Trophoblast cell (in vitro differentiated cells and primary cell): ENCODE results near the gene HEPN1.
A peak's percentile ranks its signal among the peaks of the same experiment; 100 is the strongest.

Experiments used
- DNase-seq, 2 donors: peaks; one replicate each; pipeline ENCODE4 v3.0.0-alpha.2; 2016
- H2AFZ ChIP-seq: 2 replicates; pipeline ENCODE4 v1.6.1; 2013; ENCODE audit warnings: low read length, moderate library complexity, mild to moderate bottlenecking; ENCODE audit not compliant: insufficient read depth, poor library complexity
- H2AK5ac ChIP-seq: 2 replicates; pipeline ENCODE4 v1.6.1; 2013; ENCODE audit warnings: mild to moderate bottlenecking, low read length
- H2BK120ac ChIP-seq: 2 replicates; pipeline ENCODE4 v1.6.1; 2013; ENCODE audit warnings: low read length, mild to moderate bottlenecking, moderate library complexity; ENCODE audit not compliant: insufficient read depth, poor library complexity
- H2BK12ac ChIP-seq: 2 replicates; pipeline ENCODE4 v1.6.1; 2013; ENCODE audit warnings: mild to moderate bottlenecking, low read length, moderate library complexity
- H2BK5ac ChIP-seq: 2 replicates; pipeline ENCODE4 v1.6.1; 2013; ENCODE audit warnings: low read length, low read depth, moderate library complexity, mild to moderate bottlenecking; ENCODE audit not compliant: poor library complexity
- H3K14ac ChIP-seq: 2 replicates; pipeline ENCODE4 v1.6.1; 2013; ENCODE audit warnings: mild to moderate bottlenecking, low read length
- H3K18ac ChIP-seq: 2 replicates; pipeline ENCODE4 v1.6.1; 2013; ENCODE audit warnings: mild to moderate bottlenecking, low read length
- H3K23ac ChIP-seq: 2 replicates; pipeline ENCODE4 v1.6.1; 2013; ENCODE audit warnings: low read length
- H3K27ac ChIP-seq: 2 replicates; pipeline ENCODE4 v1.5.1; 2013; ENCODE audit warnings: low read depth, mild to moderate bottlenecking, inconsistent platforms, low read length, moderate library complexity
- H3K27me3 ChIP-seq: 2 replicates; pipeline ENCODE4 v1.6.1; 2013; ENCODE audit warnings: inconsistent platforms, mild to moderate bottlenecking, low read length, moderate library complexity; ENCODE audit not compliant: insufficient read depth
- H3K36me3 ChIP-seq, 2 experiments: 1 replicate in 1 of 2; 2 replicates in 1 of 2; pipeline ENCODE4 v1.6.1; 2013; ENCODE audit warnings: low read length in 2 of 2, mild to moderate bottlenecking in 2 of 2, moderate library complexity in 1 of 2; ENCODE audit not compliant: insufficient read depth in 2 of 2, control insufficient read depth in 1 of 2
- H3K4ac ChIP-seq: 2 replicates; pipeline ENCODE4 v1.6.1; 2013; ENCODE audit warnings: low read depth, mild to moderate bottlenecking, low read length, moderate library complexity
- H3K4me1 ChIP-seq, 2 experiments: 1 replicate in 1 of 2; 2 replicates in 1 of 2; pipeline ENCODE4 v1.6.1; 2013; ENCODE audit warnings: low read length in 2 of 2, mild to moderate bottlenecking in 2 of 2, moderate library complexity in 1 of 2; ENCODE audit not compliant: insufficient read depth in 2 of 2, control insufficient read depth in 1 of 2
- H3K4me2 ChIP-seq: 2 replicates; pipeline ENCODE4 v1.6.1; 2013; ENCODE audit warnings: inconsistent platforms, mild to moderate bottlenecking, low read length, moderate library complexity
- H3K4me3 ChIP-seq: 2 replicates; pipeline ENCODE4 v1.5.1; 2013; ENCODE audit warnings: mild to moderate bottlenecking, low read depth, low read length, inconsistent platforms
- H3K79me1 ChIP-seq: one replicate; pipeline ENCODE4 v1.6.1; 2013; ENCODE audit warnings: low read length
- H3K79me2 ChIP-seq: 2 replicates; pipeline ENCODE4 v1.6.1; 2013; ENCODE audit warnings: low read length, mild to moderate bottlenecking; ENCODE audit not compliant: control insufficient read depth, insufficient read depth, poor library complexity
- H3K9ac ChIP-seq: 2 replicates; pipeline ENCODE4 v1.6.1; 2013; ENCODE audit warnings: mild to moderate bottlenecking, low read length
- H3K9me3 ChIP-seq: 2 replicates; pipeline ENCODE4 v1.6.1; 2013; ENCODE audit warnings: low read depth, mild to moderate bottlenecking, control low read depth, inconsistent platforms, low read length; ENCODE audit not compliant: insufficient read depth
- H4K12ac ChIP-seq: 2 replicates; pipeline ENCODE4 v1.6.1; 2013; ENCODE audit warnings: low read depth, mild to moderate bottlenecking, low read length, moderate library complexity
- H4K8ac ChIP-seq: 2 replicates; pipeline ENCODE4 v1.6.1; 2013; ENCODE audit warnings: low read depth, mild to moderate bottlenecking, low read length, moderate library complexity
- H4K91ac ChIP-seq: one replicate; pipeline ENCODE4 v1.6.1; 2013; ENCODE audit warnings: low read depth, mild to moderate bottlenecking, low read length, moderate library complexity
- WGBS: extraction: QIAGEN DNeasy Blood & Tissue Kit; methylation state at CpG from one replicate; pipeline ENCODE4 v1.1.7; 2013; ENCODE audit warnings: missing lambda C conversion rate; ENCODE audit not compliant: insufficient read length, insufficient coverage; ENCODE audit errors: extremely low coverage; 5-methylcytosine and 5-hydroxymethylcytosine counted together

HEPN1 gene

DNA sequence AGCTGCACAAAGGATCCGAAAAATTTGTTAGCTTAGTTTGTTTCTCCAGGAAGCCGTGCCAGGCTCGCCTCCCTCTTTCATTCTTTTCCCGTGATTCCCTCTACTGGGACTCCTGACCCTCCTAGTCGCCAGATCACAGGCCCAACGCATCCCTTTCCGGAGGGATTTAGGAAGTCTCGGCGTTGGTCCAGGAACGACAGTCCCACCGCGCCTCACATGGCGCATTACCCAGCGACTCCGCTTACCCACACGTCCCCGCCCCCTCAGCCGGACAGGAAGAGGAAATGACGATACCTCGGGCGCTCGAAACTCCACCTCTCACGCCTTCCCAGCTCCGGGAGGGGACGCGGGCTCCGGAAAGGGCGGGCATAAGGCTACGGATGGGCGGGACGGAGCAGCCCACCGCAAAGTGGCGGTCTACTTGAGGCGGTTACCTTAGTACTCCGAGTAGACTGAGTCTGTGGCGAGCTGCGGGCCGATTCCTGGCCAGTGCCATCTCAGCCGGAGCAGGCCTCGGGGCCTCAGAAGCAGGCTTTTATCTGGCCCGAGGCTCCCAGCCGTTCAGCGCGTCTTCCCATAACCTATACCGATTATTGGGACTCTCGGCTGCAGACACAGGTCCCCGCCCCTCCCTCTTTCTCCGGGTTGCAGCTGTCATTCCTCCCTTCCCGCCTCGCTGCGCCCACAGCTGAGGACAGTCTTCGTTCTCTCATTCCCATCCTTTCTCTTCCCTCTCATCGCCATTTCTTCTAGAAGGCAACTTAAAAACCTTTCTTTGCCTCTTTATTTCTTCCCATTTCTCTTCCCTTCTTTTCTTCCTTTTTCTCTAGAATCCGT, 34.9 kb downstream of the HEPN1 start, which contains the start of gene CCDC15:
TSS of gene CCDC15 (plus strand) at position 450 of the 837 bp plus-strand sequence. CDS start 531 bp downstream, outside the sequence.
- DNase-seq, result peak; percentile 85 to 94
- Histone ChIP-seq H4K12ac (peak within 1 kb of the TSS; percentile 33), H2AK5ac (no peak within 1 kb of the TSS), H3K4ac (no peak within 1 kb of the TSS), H3K4me2 (peak within 1 kb of the TSS; percentile 67), H2BK120ac (no peak within 1 kb of the TSS), H3K9ac (peak within 1 kb of the TSS; percentile 77), H3K36me3 (no peaks in the 10 kb centered on the region), H3K9me3 (peaks cover 1% of the 10 kb centered on the region), H3K4me1 (peaks cover 2 to 4% of the 10 kb centered on the region in 2 experiments), H3K79me2 (no peaks in the 10 kb centered on the region), H4K8ac (peak within 1 kb of the TSS; percentile 76), H3K27me3 (no peaks in the 10 kb centered on the region), H2BK12ac (no peak within 1 kb of the TSS), H3K23ac (no peak within 1 kb of the TSS), H3K27ac (no peak within 1 kb of the TSS), H4K91ac (peak within 1 kb of the TSS; percentile 35), H3K14ac (peak within 1 kb of the TSS; percentile 6), H2BK5ac (no peak within 1 kb of the TSS), H2AFZ (peak within 1 kb of the TSS; percentile 85), H3K79me1 (no peaks in the 10 kb centered on the region), H3K18ac (no peak within 1 kb of the TSS), H3K4me3 (peak within 1 kb of the TSS; percentile 80)
- WGBS, result no CpG with 5 or more reads among the region's 54 CpGs

DNA sequence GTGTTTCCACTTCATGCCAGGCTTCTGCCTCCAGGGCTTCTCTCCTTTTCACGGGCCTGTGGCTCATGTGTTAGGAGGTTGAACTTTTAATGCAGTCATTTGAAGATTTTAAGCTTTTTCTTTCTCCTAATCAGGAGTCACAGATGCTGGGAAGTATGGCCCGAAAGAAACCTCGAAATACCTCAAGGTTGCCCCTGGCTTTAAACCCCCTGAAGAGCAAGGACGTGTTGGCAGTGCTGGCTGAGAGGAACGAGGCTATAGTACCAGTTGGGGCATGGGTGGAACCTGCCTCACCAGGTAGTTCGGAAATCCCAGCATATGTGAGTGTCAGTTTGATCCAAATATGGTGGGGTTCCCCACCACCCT, 35.5 kb downstream of the HEPN1 start:
- peak overlapping the region; percentile 35 for H4K91ac ChIP-seq
- no peak overlapping the region for H2BK120ac ChIP-seq
- H3K4me3 ChIP-seq, result no peak overlapping the region
- H3K14ac ChIP-seq, result no peak overlapping the region
- no peak overlapping the region for H2BK12ac ChIP-seq
- DNase-seq, result no peak
- H2BK5ac ChIP-seq, result no peak overlapping the region
- H3K18ac ChIP-seq, result no peak overlapping the region
- no peaks in the 10 kb centered on the region for H3K79me1 ChIP-seq
- H4K12ac ChIP-seq, result no peak overlapping the region
- H3K4ac ChIP-seq, result no peak overlapping the region
- H3K36me3 ChIP-seq, result no peaks in the 10 kb centered on the region
- no peaks in the 10 kb centered on the region for H3K79me2 ChIP-seq
- H3K9me3 ChIP-seq, result peaks cover 1% of the 10 kb centered on the region
- no CpG with 5 or more reads among the region's 6 CpGs for WGBS
- H3K23ac ChIP-seq, result no peak overlapping the region
- H4K8ac ChIP-seq, result peak overlapping the region; percentile 66
- peak overlapping the region; percentile 85 for H2AFZ ChIP-seq
- peak overlapping the region; percentile 63 for H3K4me2 ChIP-seq
- no peak overlapping the region for H2AK5ac ChIP-seq
- H3K27me3 ChIP-seq, result no peaks in the 10 kb centered on the region
- H3K27ac ChIP-seq, result no peak overlapping the region
- no peak overlapping the region for H3K9ac ChIP-seq
- H3K4me1 ChIP-seq, result peaks cover 2 to 4% of the 10 kb centered on the region in 2 experiments

DNA sequence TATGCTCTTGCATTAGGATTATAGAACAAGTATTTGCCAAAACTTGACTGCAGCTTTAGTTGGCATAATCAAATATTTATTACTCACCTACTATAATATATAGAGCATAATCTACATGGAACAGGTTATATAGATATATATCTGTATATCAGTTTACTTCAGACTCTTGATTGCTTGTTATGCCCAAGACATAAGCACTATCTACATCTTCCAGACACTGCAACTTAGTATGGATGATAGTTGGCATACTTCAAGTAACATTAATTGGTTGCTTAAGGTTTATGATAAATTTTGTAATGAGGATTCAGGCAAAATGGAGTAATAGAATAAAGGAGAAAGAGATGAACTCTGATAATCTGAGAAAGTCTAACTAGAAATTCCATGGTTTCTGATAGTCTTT, 36.0 kb downstream of the HEPN1 start:
- no peak overlapping the region for H3K4me3 ChIP-seq
- no peak for DNase-seq

DNA sequence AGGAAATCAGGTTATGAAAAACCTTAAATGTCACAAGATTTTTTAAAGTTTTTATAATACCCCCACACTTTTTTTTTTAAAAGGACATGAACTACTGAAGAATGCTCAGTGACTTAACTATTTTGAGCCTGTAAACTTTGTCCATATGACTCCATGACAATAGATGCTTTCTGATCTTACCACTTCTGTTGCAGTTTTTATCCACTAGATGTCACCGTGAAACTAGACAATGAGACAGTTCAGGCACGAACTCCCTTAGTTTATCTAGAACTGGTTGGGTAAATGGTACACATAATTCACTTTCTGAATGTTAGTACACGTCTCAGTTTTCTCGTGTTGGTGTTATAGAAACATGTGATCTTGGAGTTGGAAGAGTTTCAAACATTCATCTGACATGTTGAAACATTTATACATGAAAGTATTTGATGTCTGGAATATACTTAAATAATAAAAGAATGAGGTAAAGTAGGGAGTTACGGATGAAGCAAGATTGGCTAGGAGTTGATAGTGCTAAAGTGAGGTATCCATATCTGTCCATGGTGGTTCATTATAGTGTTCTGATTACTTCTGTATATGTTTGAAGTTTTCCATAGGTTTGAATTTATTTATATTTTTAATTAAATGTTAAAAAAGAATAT, 43.0 kb downstream of the HEPN1 start:
- no peak overlapping the region for H3K4me2 ChIP-seq
- no peak overlapping the region for H2AFZ ChIP-seq
- no peak overlapping the region for H3K27ac ChIP-seq
- H3K4ac ChIP-seq, result no peak overlapping the region
- no peak overlapping the region for H2BK12ac ChIP-seq
- H3K14ac ChIP-seq, result no peak overlapping the region
- H3K9ac ChIP-seq, result no peak overlapping the region
- H2BK5ac ChIP-seq, result no peak overlapping the region
- no peaks in the 10 kb centered on the region for H3K36me3 ChIP-seq
- H2BK120ac ChIP-seq, result no peak overlapping the region
- H3K79me2 ChIP-seq, result no peaks in the 10 kb centered on the region
- no peak overlapping the region for H4K91ac ChIP-seq
- no peak overlapping the region for H3K18ac ChIP-seq
- no peak overlapping the region for H3K23ac ChIP-seq
- no peaks in the 10 kb centered on the region for H3K9me3 ChIP-seq
- H3K79me1 ChIP-seq, result no peaks in the 10 kb centered on the region
- 100% methylated on average over 1 of the region's 5 CpGs for WGBS
- H3K4me3 ChIP-seq, result no peak overlapping the region
- no peak overlapping the region for H2AK5ac ChIP-seq
- no peaks in the 10 kb centered on the region for H3K27me3 ChIP-seq
- peak; percentile 30 to 86 for DNase-seq
- no peaks in the 10 kb centered on the region for H3K4me1 ChIP-seq
- no peak overlapping the region for H4K8ac ChIP-seq
- H4K12ac ChIP-seq, result no peak overlapping the region

More for the DNA sequence above, 36.0 kb downstream of the HEPN1 start:
- no peak overlapping the region for H3K27ac ChIP-seq
- H3K18ac ChIP-seq, result no peak overlapping the region
- H2BK120ac ChIP-seq, result no peak overlapping the region
- peaks cover 2 to 4% of the 10 kb centered on the region in 2 experiments for H3K4me1 ChIP-seq
- H3K36me3 ChIP-seq, result no peaks in the 10 kb centered on the region
- H3K4ac ChIP-seq, result no peak overlapping the region
- H3K23ac ChIP-seq, result no peak overlapping the region
- no peaks in the 10 kb centered on the region for H3K27me3 ChIP-seq
- H4K12ac ChIP-seq, result no peak overlapping the region
- no peak overlapping the region for H3K9ac ChIP-seq
- H2AFZ ChIP-seq, result no peak overlapping the region
- no peak overlapping the region for H2AK5ac ChIP-seq
- H3K9me3 ChIP-seq, result peaks cover 1% of the 10 kb centered on the region
- no peaks in the 10 kb centered on the region for H3K79me2 ChIP-seq
- no peaks in the 10 kb centered on the region for H3K79me1 ChIP-seq
- H2BK5ac ChIP-seq, result no peak overlapping the region
- H2BK12ac ChIP-seq, result no peak overlapping the region
- no peak overlapping the region for H3K4me2 ChIP-seq
- H4K8ac ChIP-seq, result no peak overlapping the region
- H3K14ac ChIP-seq, result no peak overlapping the region
- no peak overlapping the region for H4K91ac ChIP-seq
